HG03439 (cell line): ENCODE results near the gene CYGB.
A peak's percentile ranks its signal among the peaks of the same experiment; 100 is the strongest.

Source experiments
- ATAC-seq: cut with Tn5 transposase; IDR thresholded peaks from one replicate; pipeline ENCODE4 v1.9.1; 2021; ENCODE audit warnings: mild to moderate bottlenecking, moderate library complexity; ENCODE audit not compliant: unreplicated experiment

The CYGB gene

GRCh38 chr17:76502341-76503211 is 34.9 kb downstream of the CYGB start:
- ATAC-seq, result no peak

DNA sequence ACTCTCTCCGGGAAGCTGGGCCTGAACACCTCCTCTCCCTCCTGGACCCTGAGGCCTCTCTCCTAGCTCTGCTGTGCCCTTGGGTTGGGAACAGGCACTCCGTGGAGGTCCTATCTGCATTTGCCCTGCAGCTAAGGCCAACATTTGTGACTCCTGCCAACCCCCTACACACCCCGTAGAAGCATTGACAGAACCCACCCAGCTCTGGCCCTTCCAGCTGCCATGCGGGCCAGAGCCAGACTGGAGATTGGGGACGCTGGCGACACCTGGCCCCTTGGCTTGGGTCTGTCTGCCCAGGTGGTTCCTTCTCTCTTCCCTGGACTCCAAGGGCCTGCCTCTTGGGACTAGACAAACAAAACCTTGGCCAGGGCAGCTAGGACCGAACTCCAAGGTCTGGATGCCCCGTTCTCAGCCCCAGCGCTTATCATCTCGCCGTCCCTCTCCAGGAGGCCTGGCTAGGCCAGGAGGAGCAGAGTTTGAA is 35.6 kb downstream of the CYGB start:
- ATAC-seq, result no peak

DNA sequence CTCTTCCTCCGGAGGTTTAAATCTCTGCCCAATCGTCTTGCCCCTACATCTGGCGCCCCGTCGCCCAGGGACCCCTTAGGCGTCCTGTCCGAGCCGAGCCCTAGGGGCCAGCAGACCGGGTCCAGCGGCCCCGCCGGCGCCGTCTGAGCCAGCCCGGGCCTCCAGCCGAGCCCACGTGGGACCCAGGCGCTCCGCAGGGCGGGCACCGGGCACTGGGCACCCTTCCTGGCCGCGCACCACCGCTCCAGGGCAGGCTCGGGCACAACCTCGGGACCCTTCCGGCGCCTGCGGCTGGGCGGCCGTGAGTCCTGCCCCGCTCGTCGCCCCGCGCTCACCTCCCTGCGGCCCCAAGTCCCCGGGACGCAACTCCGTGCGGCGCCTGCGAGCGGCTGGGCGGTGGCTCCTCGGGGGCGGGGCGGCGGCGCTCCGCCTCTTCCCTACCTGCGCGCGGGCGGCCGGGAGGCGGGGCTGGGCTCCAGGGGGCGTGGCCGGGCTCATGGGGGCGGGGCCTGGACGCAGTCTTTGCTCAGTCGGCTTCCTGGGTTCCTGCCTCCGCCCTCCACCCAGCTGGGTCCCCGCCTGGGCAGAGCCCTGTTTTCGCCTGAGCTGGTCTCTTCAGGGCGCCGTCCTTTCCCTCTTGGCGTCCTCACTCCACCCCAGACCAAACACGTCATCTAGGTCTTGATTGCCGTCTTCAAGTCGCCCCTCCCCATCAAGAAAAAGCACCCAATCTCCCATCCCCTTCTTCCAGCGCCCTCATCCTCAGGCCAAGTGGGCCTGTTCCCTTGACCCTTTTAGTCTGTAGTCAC is 36.3 kb downstream of the CYGB start, which contains the start of gene RHBDF2:
Gene RHBDF2, minus strand, starts transcription at position 406 of the 809 bp plus-strand sequence. CDS start 19,899 bp downstream, outside the sequence.
- peak; percentile 73 for ATAC-seq

DNA sequence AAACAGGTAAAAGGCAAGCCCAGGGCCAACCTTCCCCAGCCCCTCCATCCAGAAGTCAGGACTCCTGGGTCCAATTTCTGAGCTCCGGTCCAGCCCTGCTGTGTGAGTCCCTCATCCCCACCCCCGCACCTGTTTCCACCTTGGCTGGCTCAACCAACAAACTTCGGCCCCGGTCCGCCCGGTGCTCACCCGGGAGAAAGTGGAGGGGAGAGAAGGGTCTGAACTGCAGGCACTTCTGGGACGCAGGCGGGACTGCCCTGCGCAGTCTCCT is 36.8 kb downstream of the CYGB start:
- peak; percentile 4 for ATAC-seq

GRCh38 chr17:76500074-76500746 is 37.3 kb downstream of the CYGB start:
- no peak for ATAC-seq

DNA sequence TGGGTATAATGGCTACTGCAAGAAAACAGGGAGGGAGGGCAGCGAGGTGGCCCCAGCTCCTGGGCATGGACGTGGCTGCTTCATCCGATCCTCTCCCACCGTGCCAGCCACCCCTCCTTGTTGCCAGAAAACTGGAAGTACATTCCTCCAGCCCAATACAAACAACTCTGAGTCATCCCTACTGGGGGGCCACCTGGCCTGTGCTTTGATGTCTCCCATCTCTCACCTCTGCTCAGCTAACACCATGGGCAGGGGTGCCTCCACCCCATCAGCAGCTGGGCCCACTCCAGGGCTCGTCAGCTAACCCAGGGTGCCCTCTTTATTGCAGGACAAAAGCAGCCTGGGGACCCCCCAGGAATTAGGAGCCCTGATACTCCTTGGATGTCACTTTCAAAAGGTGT is 38.2 kb downstream of the CYGB start:
- ATAC-seq, result no peak

GRCh38 chr17:76498876-76499251 is 38.6 kb downstream of the CYGB start:
- no peak for ATAC-seq

DNA sequence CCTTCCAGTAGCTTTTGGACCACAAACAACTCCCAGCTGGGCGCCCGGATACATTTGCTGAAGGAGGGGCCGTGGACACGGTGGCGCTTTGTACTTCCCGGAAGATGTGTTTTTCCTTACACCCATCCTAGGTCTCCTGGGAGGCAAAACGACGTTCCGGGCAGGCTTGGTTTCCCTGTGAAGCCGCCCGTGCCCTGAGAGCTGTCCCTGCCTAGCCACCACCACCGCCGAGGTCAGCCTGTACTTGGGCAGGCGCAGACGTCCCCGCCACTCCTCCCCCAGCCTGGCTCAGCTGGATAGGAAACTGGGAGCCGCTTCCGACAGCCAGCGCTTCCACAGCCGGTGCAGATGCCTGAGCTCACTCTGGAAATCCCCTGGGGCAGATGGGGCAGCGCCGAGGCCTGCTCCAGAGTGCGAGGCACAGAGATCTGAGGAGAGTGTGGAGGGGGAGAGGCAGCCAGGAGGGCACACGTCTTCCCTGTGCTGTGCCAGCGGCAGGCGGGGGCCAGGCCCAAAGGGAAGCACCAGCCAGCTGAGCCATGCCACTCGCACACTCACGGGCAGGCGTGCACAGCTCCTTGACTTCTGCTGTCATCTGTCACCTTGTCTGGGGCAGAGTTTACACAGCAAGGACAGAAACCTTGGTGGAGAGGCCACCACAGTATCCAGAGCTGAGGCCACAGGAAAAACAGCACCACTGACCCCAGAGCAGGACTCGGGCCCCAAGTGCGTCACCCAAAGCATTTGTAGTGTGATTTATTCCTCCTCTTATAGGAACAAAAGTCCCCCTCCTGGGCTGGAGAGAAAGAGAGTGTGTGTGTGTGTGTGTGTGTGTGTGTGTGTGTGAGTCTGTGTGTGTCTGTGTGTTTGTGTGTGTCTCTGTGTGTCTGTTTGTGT is 39.3 kb downstream of the CYGB start:
- ATAC-seq, result no peak

DNA sequence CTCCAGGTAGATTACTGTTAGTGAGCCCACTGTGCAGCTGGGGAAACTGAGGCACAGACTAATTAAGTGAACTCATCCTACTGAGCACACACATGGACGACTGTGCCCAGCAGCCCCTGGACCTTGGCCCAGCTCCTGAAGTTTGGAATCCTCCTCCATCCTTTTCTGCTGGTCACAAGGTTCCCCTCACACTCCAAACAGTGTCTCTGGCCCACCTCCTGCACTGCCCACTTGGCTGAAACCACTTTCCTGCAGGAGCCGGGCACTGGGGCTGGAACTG is 39.9 kb downstream of the CYGB start:
- no peak for ATAC-seq

GRCh38 chr17:76496464-76496863 is 41.0 kb downstream of the CYGB start:
- ATAC-seq, result no peak

GRCh38 chr17:76495663-76496400 is 41.7 kb downstream of the CYGB start:
- no peak for ATAC-seq

DNA sequence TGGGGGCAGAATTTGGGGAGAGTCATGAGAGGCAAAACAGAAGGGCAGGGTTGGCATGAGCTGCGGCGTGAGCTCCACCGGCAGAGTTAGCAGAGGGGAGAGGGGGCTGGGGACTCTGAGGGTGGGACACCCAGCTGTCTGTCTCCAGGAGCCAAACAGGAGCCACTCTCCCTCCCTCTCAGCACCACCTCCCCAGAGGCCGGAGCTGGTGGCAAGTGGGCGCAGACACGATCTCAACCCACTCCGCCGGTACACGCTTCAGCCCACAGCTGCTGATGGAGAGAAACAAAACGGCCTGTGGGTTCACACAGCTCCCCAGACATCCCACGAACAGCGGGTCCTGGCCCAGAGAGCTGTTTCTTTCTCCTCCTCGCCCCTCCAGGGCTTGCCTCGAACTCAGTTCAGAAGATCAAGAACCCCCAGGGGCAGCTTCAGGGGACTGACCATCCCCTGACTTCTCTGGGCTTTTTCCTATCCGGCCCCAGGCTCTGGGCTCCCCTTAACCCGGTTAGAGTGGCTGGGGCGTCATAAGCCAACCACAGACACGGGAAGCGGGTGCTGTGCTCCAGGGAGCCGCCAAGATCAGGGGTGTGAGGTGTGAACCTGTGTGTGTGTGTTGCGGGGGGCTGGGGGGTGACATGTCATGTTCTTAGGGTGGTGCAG is 43.9 kb downstream of the CYGB start:
- ATAC-seq, result no peak

DNA sequence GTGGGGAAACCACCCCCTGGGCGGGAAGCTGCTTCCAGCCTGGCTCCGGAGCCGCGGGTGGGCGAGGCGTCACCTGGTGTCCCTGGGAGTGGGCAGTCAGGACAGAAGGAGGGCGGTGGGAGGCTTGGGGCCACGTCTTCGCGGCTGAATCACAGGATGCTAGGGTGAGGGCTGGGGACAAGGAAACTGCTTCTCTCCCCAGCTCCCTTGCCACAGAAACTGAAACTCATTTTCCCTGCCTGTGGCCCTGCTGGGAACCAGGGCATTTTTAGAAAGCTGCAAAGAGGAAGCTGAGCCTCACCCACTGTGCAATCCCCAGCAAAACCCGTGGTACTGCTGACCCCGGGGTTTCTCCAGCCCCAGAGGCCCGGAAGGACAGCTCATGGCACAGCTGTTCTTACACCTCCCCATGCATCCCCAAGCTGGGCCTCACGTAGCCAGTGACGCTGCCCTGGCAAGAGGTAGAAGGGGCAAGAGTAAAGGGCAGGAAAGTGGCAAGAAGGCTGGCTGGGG is 44.5 kb downstream of the CYGB start:
- peak; percentile 36 for ATAC-seq

DNA sequence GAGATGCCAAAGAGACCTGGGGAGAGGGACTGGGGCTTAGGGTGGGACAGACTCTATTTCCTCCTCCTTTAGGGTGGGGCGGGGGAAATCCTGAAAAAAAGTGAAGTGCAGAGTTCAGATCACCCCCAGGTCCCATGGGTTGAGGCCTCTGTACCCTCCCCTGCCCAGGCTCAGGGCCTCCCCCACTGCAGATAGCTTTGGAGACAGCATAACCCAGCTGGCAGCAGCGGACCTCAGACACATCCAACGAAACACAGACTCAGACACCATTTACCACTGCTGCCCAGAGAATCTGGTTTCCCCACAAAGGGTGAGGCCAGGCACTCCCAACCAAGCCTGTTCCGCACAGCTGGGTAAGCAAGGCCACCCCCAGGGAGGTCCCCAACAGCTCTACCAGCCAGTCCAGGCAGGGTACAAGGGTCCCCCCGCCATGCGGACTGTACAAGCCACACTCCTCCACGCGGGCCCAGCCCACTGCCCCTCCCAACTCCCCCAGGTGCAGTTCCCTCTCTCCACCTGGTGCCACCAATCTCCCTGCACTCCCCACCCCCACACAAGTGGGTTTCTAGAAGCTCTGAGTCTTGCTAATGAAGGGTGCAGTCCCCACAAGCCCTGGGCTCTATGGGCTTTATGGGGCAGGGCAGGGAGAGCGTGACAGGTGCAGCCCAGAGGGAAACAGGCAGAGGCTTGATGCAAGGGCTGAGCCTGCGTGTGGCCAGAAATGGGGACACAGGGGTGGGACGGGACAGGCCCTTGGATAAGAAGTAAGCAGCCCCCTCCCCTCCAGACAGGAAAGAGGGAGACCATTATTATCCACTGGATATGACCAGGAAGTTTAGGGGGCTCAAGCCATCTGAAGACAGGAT is 45.2 kb downstream of the CYGB start:
- ATAC-seq, result peak; percentile 41

DNA sequence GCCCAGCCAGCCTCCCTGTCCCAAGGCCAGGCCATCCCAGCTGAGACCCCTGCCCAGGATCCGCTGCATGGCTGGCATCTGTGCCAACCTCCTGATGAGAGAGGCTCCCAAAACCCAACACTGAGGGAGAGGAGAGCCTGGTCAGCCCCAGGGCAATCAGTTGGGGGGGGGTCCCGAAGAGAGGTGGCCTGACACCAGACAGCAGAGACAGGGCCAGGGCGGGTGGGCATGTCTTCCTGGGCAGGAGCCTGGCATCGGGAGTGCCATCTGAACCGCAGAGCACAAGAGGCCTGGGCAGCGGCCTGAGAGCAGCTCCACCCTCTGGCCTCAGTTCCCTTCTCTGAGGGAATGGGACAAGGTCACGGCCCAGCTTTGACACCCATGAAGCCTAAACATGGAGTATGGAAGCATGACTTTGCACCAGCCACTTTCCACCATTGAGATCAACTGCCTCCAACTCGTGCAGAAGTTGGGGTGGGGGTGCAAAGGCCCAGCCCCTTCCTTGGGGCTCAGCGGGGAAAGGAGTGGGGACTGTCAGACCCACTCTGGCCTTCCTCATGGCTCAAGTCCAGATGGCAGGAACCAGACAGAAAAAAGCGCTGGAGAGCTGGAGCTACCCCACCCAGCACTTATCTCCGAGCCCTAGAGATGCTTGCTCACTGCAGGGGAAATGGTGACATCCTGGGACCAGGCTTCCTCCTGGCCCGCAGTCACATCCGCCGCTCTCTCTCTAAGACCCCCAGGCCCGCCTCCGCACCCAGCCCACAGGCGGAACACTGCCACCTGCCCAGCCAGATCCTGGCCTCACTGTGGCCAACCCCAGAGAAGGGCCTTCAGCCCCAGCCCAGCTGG is 46.0 kb downstream of the CYGB start:
- no peak for ATAC-seq

DNA sequence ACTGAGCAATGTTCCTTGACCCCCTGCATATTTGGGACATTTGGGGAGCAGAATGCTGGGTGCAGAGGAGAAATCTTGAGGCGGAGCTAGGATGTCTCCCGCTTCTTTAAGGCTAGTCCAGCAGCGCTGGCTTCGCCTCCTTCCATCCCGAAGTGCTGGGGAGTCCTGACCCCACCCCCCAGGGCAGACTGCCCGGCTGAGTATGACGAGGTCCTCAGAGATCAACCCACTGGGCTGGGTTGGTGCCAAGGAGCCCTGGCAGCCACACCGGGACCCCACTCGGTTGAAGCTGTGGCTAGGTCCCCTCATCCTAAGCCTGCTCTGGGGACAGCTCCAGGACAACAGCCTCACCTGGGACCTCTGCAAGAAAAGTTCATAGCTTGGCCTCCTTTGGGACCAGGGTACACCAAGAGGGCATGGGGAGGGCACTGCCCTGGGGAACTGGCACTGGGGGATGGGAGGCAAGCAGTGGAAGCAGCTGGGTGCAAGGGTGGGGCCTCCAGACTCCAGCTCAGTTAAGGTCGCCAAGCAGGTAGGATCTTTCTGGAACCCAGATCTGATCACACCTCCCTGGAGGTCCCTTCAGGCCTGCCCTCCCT is 47.3 kb downstream of the CYGB start:
- no peak for ATAC-seq
